ENCODE data around the gene B3GAT2.

B3GAT2 gene

GRCh38 chr6:70842541-70842940 lies 114.3 kb downstream of the B3GAT2 start:
- TF ChIP-seq CTCF (conservative IDR thresholded peaks at IDR 0.05; ENCODE audit: low read depth, low read length): no peak
- no peaks in the 10 kb centered on the region for H3K27me3 ChIP-seq (ENCODE audit: insufficient read depth, low read depth)
- no peak overlapping the region for H3K4me2 ChIP-seq
- no peaks in the 10 kb centered on the region for H3K79me2 ChIP-seq (ENCODE audit: insufficient read depth, low read depth)
- no peak overlapping the region for H2AFZ ChIP-seq (ENCODE audit: low read depth)
- H4K20me1 ChIP-seq (ENCODE audit: insufficient read depth): no peaks in the 10 kb centered on the region
- H3K4me3 ChIP-seq (IDR thresholded peaks at IDR 0.05; ENCODE audit: insufficient read depth, low read depth, low read length): no peak overlapping the region
- H3K36me3 ChIP-seq (ENCODE audit: insufficient read depth): no peaks in the 10 kb centered on the region
- H3K27ac ChIP-seq: no peak overlapping the region
- no peak overlapping the region for H3K9ac ChIP-seq
- no peaks in the 10 kb centered on the region for H3K4me1 ChIP-seq (ENCODE audit: low read depth, poor library complexity, severe bottlenecking)

- H3K36me3 ChIP-seq (ENCODE audit: insufficient read depth): no peaks in the 10 kb centered on the region
- H2AFZ ChIP-seq (ENCODE audit: low read depth): no peak overlapping the region
- no peak overlapping the region for H3K27ac ChIP-seq
- no peaks in the 10 kb centered on the region for H3K27me3 ChIP-seq (ENCODE audit: insufficient read depth, low read depth)
- H3K79me2 ChIP-seq (ENCODE audit: insufficient read depth, low read depth): no peaks in the 10 kb centered on the region
- H3K4me3 ChIP-seq (IDR thresholded peaks at IDR 0.05; ENCODE audit: insufficient read depth, low read depth, low read length): no peak overlapping the region
- no peaks in the 10 kb centered on the region for H4K20me1 ChIP-seq (ENCODE audit: insufficient read depth)
- H3K4me2 ChIP-seq: no peak overlapping the region
- H3K4me1 ChIP-seq (ENCODE audit: low read depth, poor library complexity, severe bottlenecking): no peaks in the 10 kb centered on the region
- TF ChIP-seq CTCF (conservative IDR thresholded peaks at IDR 0.05; ENCODE audit: low read depth, low read length): no peak
- no peak overlapping the region for H3K9ac ChIP-seq
Observed at GRCh38 chr6:70841112-70841511, 115.7 kb downstream of the B3GAT2 start.

GRCh38 chr6:70839286-70840266 lies 117.3 kb downstream of the B3GAT2 start:
- Histone ChIP-seq H3K4me2 (no peak overlapping the region), H3K4me1 (ENCODE audit: low read depth, poor library complexity, severe bottlenecking) (no peaks in the 10 kb centered on the region), H3K27me3 (ENCODE audit: insufficient read depth, low read depth) (no peaks in the 10 kb centered on the region), H3K9ac (no peak overlapping the region), H3K4me3 (IDR thresholded peaks at IDR 0.05; ENCODE audit: insufficient read depth, low read depth, low read length) (no peak overlapping the region), H3K27ac (no peak overlapping the region), H4K20me1 (ENCODE audit: insufficient read depth) (no peaks in the 10 kb centered on the region), H3K36me3 (ENCODE audit: insufficient read depth) (no peaks in the 10 kb centered on the region), H3K79me2 (ENCODE audit: insufficient read depth, low read depth) (no peaks in the 10 kb centered on the region), H2AFZ (ENCODE audit: low read depth) (no peak overlapping the region)
- no peak for TF ChIP-seq CTCF (conservative IDR thresholded peaks at IDR 0.05; ENCODE audit: low read depth, low read length)

GRCh38 chr6:70838907-70839285 lies 118.0 kb downstream of the B3GAT2 start:
- H2AFZ ChIP-seq (ENCODE audit: low read depth): no peak overlapping the region
- TF ChIP-seq CTCF (conservative IDR thresholded peaks at IDR 0.05; ENCODE audit: low read depth, low read length): no peak
- no peak overlapping the region for H3K9ac ChIP-seq

More at GRCh38 chr6:70838907-70839285, 118.0 kb downstream of the B3GAT2 start:
- H3K27me3 ChIP-seq (ENCODE audit: insufficient read depth, low read depth): no peaks in the 10 kb centered on the region
- H3K4me3 ChIP-seq (IDR thresholded peaks at IDR 0.05; ENCODE audit: insufficient read depth, low read depth, low read length): no peak overlapping the region
- H3K36me3 ChIP-seq (ENCODE audit: insufficient read depth): no peaks in the 10 kb centered on the region
- no peaks in the 10 kb centered on the region for H3K79me2 ChIP-seq (ENCODE audit: insufficient read depth, low read depth)
- no peak overlapping the region for H3K27ac ChIP-seq
- no peaks in the 10 kb centered on the region for H3K4me1 ChIP-seq (ENCODE audit: low read depth, poor library complexity, severe bottlenecking)
- H4K20me1 ChIP-seq (ENCODE audit: insufficient read depth): no peaks in the 10 kb centered on the region
- H3K4me2 ChIP-seq: no peak overlapping the region

Data from KMS-11 (cell line).